ENCODE results near the gene OR6K6.

Gene OR6K6

GRCh38 chr1:158754420-158754819, at the start of gene OR6K6:
Gene OR6K6, plus strand, starts transcription at chr1:158754720. Its CDS starts 168 bp downstream, at chr1:158754888.
- no peak for DNase-seq (ENCODE audit: low read depth, low spot score)

- DNase-seq (ENCODE audit: low read depth, low spot score): no peak
Observed at GRCh38 chr1:158706096-158706495, 48.4 kb upstream of the OR6K6 start.

- DNase-seq (ENCODE audit: low read depth, low spot score): no peak
Observed at GRCh38 chr1:158711098-158711497, 43.4 kb upstream of the OR6K6 start.

DNA sequence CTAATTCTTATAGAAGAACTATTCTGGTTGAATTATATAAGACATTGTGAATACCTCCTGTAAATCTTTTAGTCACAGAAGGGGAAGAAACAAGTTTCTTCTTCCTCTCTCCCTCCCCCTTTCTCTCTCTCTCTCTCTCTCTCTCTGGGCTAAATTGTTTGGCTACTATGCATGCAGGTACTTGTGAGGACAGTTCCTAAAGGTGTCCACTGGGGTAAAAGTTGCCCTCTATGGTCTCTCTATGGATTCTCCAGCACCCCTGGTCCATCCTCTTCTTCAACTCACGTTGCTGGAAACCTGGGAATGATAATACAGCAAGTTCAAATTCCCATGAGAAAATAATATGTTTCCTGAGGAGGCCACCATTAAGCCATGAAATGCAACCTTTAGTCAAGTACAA, 39.8 kb upstream of the OR6K6 start:
- DNase-seq (ENCODE audit: low read depth, low spot score): no peak

GRCh38 chr1:158716335-158716734, 38.2 kb upstream of the OR6K6 start:
- DNase-seq (ENCODE audit: low read depth, low spot score): no peak

DNA sequence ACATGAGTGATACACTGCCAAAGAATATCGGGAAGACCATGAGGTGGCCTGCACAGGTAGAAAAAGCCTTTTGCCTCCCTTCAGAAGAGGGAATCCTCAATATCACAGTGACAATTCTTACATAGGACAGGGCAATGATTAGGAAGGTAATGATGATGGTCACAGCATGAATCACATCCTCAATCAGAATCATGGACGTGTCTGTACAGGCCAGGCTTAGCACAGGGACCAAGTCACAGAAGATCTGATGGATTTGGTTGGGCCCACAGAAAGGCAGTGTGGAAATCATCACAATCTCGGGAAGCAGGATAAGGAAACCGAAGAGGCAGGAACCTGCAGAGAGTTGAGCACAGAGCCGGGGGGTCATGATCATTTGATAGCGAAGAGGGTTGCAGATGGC, 37.2 kb upstream of the OR6K6 start:
- DNase-seq (ENCODE audit: low read depth, low spot score): no peak

DNA sequence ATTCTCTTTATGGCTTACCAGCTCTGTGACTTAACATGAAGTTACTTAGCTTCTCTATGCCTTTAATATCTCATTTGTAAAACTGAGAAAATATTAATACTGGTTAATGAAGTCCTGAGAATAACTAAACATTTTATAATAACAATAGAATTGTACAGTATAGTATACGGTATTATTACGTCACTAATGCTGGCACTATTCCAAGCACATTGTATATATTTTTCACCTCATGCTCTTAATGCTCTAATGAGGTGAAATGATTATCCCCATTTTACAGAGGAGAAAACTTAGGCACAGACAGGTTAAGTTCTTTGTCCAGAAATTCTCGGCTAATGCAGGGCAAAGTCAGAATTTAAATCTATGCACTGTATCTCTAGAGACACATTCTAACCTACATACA, 34.9 kb upstream of the OR6K6 start:
- DNase-seq (ENCODE audit: low read depth, low spot score): no peak

- no peak for DNase-seq (ENCODE audit: low read depth, low spot score)
Observed at GRCh38 chr1:158720620-158721019, 33.9 kb upstream of the OR6K6 start, which contains the start of gene OR6K3. Gene OR6K3, minus strand, starts transcription at chr1:158720720. Its CDS starts 2,605 bp downstream, at chr1:158718115.

GRCh38 chr1:158724442-158724841, 30.1 kb upstream of the OR6K6 start:
- DNase-seq (ENCODE audit: low read depth, low spot score): no peak

- DNase-seq (ENCODE audit: low read depth, low spot score): no peak
Observed at GRCh38 chr1:158728510-158729225, 25.9 kb upstream of the OR6K6 start.

DNA sequence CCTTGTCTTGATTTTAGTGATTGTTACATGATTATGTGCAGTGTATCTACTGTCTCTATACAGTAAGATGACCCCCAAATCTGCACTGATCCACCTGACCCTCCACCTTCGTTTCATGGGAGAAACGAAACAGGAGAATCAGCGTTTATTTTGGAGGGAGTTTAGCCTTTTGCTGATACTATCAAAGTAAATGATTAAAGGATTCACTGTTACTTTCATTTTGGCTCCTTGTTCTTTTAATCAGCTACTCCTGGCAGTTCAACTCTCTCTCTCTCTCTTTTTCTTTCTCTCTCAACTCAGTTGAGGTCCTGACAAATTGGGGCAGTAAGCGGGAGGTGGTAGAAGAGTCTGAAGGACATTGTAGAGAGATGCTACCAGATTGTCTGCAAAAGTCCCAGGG, 24.1 kb upstream of the OR6K6 start:
- no peak for DNase-seq (ENCODE audit: low read depth, low spot score)

DNA sequence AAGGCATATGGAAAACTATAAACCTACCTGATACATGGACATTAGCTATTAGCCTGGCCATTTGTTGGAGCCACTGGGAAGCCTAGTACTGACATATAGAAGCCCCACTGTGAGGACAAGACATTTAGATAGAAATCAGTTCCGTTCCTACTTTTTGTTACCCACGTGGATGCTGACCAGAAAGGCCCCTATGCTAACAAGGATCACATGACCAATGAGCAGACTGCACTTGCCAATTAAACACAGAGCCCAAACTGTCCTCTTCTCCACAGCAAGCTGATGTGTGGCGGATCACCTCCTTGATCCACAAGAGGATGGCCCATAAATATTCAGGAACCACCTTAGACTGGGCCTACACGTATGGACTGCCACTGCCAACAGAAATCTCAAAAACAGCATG, 22.8 kb upstream of the OR6K6 start:
- no peak for DNase-seq (ENCODE audit: low read depth, low spot score)

DNA sequence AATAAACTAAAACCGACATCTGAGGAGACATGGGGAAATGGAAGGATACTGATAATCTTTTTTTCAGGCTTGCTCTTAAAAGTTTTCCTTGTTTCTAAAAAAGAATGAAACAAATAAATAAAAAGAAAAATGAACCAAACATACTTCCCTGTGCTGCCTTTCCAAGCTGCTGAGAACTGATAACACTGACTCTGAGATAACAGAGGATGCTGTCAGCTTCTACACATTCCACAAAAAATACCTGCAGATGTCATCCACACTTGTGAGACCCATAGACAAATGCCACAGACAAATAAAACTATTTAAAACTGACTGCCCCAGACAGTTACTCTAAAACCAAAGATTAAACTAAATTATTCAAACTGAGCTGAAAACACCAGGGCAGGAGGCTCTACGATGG, 22.0 kb upstream of the OR6K6 start:
- no peak for DNase-seq (ENCODE audit: low read depth, low spot score)

DNA sequence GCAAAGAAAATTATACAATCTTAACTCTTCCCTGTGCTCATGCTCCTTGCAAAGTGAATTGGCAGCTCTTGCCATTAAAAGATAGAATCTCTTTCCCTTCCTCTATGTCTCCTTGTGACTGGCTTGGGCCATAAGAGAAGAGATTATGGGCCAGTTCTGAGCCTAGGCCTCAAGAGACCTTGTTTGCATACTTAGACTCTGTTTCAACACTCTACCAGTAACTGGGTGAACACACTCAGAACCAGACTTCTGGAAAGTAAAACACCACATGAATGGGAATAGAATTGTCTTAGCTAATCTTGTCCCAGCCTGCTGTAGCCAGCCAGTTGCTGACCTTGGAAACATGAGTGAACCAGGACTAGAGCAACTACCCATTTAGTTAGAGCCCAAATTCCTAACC, 18.7 kb upstream of the OR6K6 start:
- DNase-seq (ENCODE audit: low read depth, low spot score): no peak

- no peak for DNase-seq (ENCODE audit: low read depth, low spot score)
Observed at GRCh38 chr1:158752155-158752712, 2.3 kb upstream of the OR6K6 start.

- no peak for DNase-seq (ENCODE audit: low read depth, low spot score)
Observed at GRCh38 chr1:158771950-158772866, 17.7 kb downstream of the OR6K6 start, which contains the start of gene OR6N1. Gene OR6N1, minus strand, starts transcription at chr1:158772195. Its CDS starts 5,513 bp downstream, at chr1:158766682.

DNA sequence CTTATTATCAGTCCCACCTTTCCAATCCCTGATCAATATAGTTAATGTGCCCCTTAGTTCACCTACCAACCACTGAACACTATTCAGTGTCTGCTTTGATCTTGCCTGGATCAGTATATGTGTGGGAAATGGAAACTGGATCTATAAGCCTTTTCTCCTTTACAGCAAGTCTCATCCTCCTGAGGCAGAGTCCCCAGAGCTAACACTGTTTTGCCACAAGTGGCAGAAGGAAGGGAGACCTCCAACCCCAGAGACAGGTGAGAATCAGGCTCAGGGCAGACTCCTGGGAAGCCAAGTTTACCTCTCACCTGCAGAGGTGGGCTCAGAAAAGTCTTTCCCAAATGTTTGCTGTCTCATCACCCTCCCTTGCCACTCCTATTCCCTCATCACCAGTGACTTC, 26.6 kb downstream of the OR6K6 start, which contains the start of gene OR6N2:
TSS of gene OR6N2 (minus strand) at position 101 of the 400 bp plus-strand sequence. CDS start 3,569 bp downstream, outside the sequence.
- no peak for DNase-seq (ENCODE audit: low read depth, low spot score)

- no peak for DNase-seq (ENCODE audit: low read depth, low spot score)
Observed at GRCh38 chr1:158793604-158794003, 39.1 kb downstream of the OR6K6 start.

- no peak for DNase-seq (ENCODE audit: low read depth, low spot score)
Observed at GRCh38 chr1:158794247-158794646, 39.7 kb downstream of the OR6K6 start.

GRCh38 chr1:158798531-158798930, 44.0 kb downstream of the OR6K6 start:
- DNase-seq (ENCODE audit: low read depth, low spot score): no peak

GRCh38 chr1:158799689-158800088, 45.2 kb downstream of the OR6K6 start:
- no peak for DNase-seq (ENCODE audit: low read depth, low spot score)

DNA sequence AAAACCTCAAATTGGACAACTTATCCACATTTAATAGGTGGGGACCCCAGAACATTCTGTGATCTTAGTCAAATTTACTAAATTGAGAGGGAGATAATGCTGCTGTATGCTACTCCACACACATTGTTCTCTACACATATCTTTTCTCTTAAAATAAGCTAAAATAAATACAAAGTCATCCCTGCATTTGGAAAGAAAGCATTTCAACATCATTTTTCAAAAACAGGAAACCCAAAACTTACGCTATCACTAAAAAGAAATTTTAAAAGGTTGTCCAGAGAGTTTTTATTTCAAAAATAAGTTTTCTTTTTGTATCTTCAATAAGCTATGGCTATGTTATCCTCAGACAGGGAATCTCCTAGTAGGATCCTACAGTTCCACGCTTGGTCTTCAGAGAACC, 46.0 kb downstream of the OR6K6 start:
- DNase-seq (ENCODE audit: low read depth, low spot score): no peak
